Measurements from ENCODE around the gene TFF1. TPM values are rescaled to one million over a fixed set of nuclear protein-coding genes. Genes with fewer than 3 reads are reported as not detected.

Gene TFF1
- total and polyA plus RNA-seq, 2 donors = 2.4 TPM; not detected in 1

- DNase-seq (ENCODE audit: low read depth in 6 of 9, low spot score in 9 of 9) = no peak
- 87% methylated on average over 17 of the region's 17 CpGs for WGBS
- Histone ChIP-seq H3K9me3 (ENCODE audit: control insufficient read depth in 2 of 2, insufficient read depth in 1 of 2, low read length in 1 of 2) (peaks cover 4 to 21% of the 10 kb centered on the region in 2 donors), H3K36me3 (ENCODE audit: control insufficient read depth in 2 of 2, insufficient read depth in 2 of 2, low read length in 1 of 2) (no peaks in the 10 kb centered on the region), H3K27ac (ENCODE audit: low read depth in 1 of 2, low read length in 1 of 2) (no peak overlapping the region), H3K4me1 (ENCODE audit: control insufficient read depth in 2 of 2, insufficient read depth in 2 of 2, low read length in 2 of 2) (peaks cover 4 to 41% of the 10 kb centered on the region in 2 donors), H3K4me3 (ENCODE audit: low read length in 2 of 2) (no peak overlapping the region), H3K27me3 (ENCODE audit: control insufficient read depth in 2 of 2, insufficient read depth in 1 of 2, low read length in 1 of 2) (peaks cover 0 to 3% of the 10 kb centered on the region in 2 donors)
These were observed 13.3 kb upstream of the TFF1 start for GRCh38 chr21:42379426-42380215.

GRCh38 chr21:42378418-42378817, 12.1 kb upstream of the TFF1 start:
- no peaks in the 10 kb centered on the region for H3K36me3 ChIP-seq (ENCODE audit: control insufficient read depth in 2 of 2, insufficient read depth in 2 of 2, low read length in 1 of 2)
- peaks cover 4 to 21% of the 10 kb centered on the region in 2 donors for H3K9me3 ChIP-seq (ENCODE audit: control insufficient read depth in 2 of 2, insufficient read depth in 1 of 2, low read length in 1 of 2)
- peaks cover 0 to 3% of the 10 kb centered on the region in 2 donors for H3K27me3 ChIP-seq (ENCODE audit: control insufficient read depth in 2 of 2, insufficient read depth in 1 of 2, low read length in 1 of 2)
- peaks cover 4 to 43% of the 10 kb centered on the region in 2 donors for H3K4me1 ChIP-seq (ENCODE audit: control insufficient read depth in 2 of 2, insufficient read depth in 2 of 2, low read length in 2 of 2)
- H3K27ac ChIP-seq (ENCODE audit: low read depth in 1 of 2, low read length in 1 of 2) = no peak overlapping the region
- no peak for DNase-seq (ENCODE audit: low read depth in 6 of 9, low spot score in 9 of 9)
- 83% methylated on average over 8 of the region's 8 CpGs for WGBS
- H3K4me3 ChIP-seq (ENCODE audit: low read length in 2 of 2) = no peak overlapping the region

GRCh38 chr21:42377951-42378340, 11.6 kb upstream of the TFF1 start:
- no peak for DNase-seq (ENCODE audit: low read depth in 6 of 9, low spot score in 9 of 9)

GRCh38 chr21:42377211-42377950, 11.0 kb upstream of the TFF1 start:
- Histone ChIP-seq H3K27me3 (ENCODE audit: control insufficient read depth in 2 of 2, insufficient read depth in 1 of 2, low read length in 1 of 2) (peaks cover 0 to 3% of the 10 kb centered on the region in 2 donors), H3K4me1 (ENCODE audit: control insufficient read depth in 2 of 2, insufficient read depth in 2 of 2, low read length in 2 of 2) (peaks cover 4 to 48% of the 10 kb centered on the region in 2 donors), H3K9me3 (ENCODE audit: control insufficient read depth in 2 of 2, insufficient read depth in 1 of 2, low read length in 1 of 2) (peaks cover 4 to 13% of the 10 kb centered on the region in 2 donors), H3K27ac (ENCODE audit: low read depth in 1 of 2, low read length in 1 of 2) (no peak overlapping the region), H3K4me3 (ENCODE audit: low read length in 2 of 2) (no peak overlapping the region), H3K36me3 (ENCODE audit: control insufficient read depth in 2 of 2, insufficient read depth in 2 of 2, low read length in 1 of 2) (no peaks in the 10 kb centered on the region)
- DNase-seq (ENCODE audit: low read depth in 6 of 9, low spot score in 9 of 9) = no peak
- 96% methylated on average over 24 of the region's 24 CpGs for whole genome bisulfite sequencing

More at GRCh38 chr21:42377951-42378340, 11.6 kb upstream of the TFF1 start:
- H3K27me3 ChIP-seq (ENCODE audit: control insufficient read depth in 2 of 2, insufficient read depth in 1 of 2, low read length in 1 of 2) = peaks cover 0 to 3% of the 10 kb centered on the region in 2 donors
- 93% methylated on average over 5 of the region's 5 CpGs for WGBS
- H3K4me1 ChIP-seq (ENCODE audit: control insufficient read depth in 2 of 2, insufficient read depth in 2 of 2, low read length in 2 of 2) = peaks cover 4 to 44% of the 10 kb centered on the region in 2 donors
- no peak overlapping the region for H3K4me3 ChIP-seq (ENCODE audit: low read length in 2 of 2)
- H3K27ac ChIP-seq (ENCODE audit: low read depth in 1 of 2, low read length in 1 of 2) = no peak overlapping the region
- peaks cover 4 to 18% of the 10 kb centered on the region in 2 donors for H3K9me3 ChIP-seq (ENCODE audit: control insufficient read depth in 2 of 2, insufficient read depth in 1 of 2, low read length in 1 of 2)
- H3K36me3 ChIP-seq (ENCODE audit: control insufficient read depth in 2 of 2, insufficient read depth in 2 of 2, low read length in 1 of 2) = no peaks in the 10 kb centered on the region

GRCh38 chr21:42376338-42376982, 10.1 kb upstream of the TFF1 start:
- Histone ChIP-seq H3K4me1 (ENCODE audit: control insufficient read depth in 2 of 2, insufficient read depth in 2 of 2, low read length in 2 of 2) (peaks cover 4 to 51% of the 10 kb centered on the region in 2 donors), H3K27ac (ENCODE audit: low read depth in 1 of 2, low read length in 1 of 2) (no peak overlapping the region), H3K4me3 (ENCODE audit: low read length in 2 of 2) (no peak overlapping the region), H3K27me3 (ENCODE audit: control insufficient read depth in 2 of 2, insufficient read depth in 1 of 2, low read length in 1 of 2) (peaks cover 0 to 3% of the 10 kb centered on the region in 2 donors), H3K36me3 (ENCODE audit: control insufficient read depth in 2 of 2, insufficient read depth in 2 of 2, low read length in 1 of 2) (no peaks in the 10 kb centered on the region), H3K9me3 (ENCODE audit: control insufficient read depth in 2 of 2, insufficient read depth in 1 of 2, low read length in 1 of 2) (peaks cover 0 to 4% of the 10 kb centered on the region in 2 donors)
- 91% methylated on average over 32 of the region's 32 CpGs for WGBS
- DNase-seq (ENCODE audit: low read depth in 6 of 9, low spot score in 9 of 9) = no peak

GRCh38 chr21:42375966-42376337, 9.6 kb upstream of the TFF1 start:
- H3K4me3 ChIP-seq (ENCODE audit: low read length in 2 of 2) = no peak overlapping the region
- WGBS = 95% methylated on average over 3 of the region's 3 CpGs
- H3K27ac ChIP-seq (ENCODE audit: low read depth in 1 of 2, low read length in 1 of 2) = no peak overlapping the region
- H3K36me3 ChIP-seq (ENCODE audit: control insufficient read depth in 2 of 2, insufficient read depth in 2 of 2, low read length in 1 of 2) = no peaks in the 10 kb centered on the region
- no peaks in the 10 kb centered on the region for H3K9me3 ChIP-seq (ENCODE audit: control insufficient read depth in 2 of 2, insufficient read depth in 1 of 2, low read length in 1 of 2)
- peaks cover 4 to 54% of the 10 kb centered on the region in 2 donors for H3K4me1 ChIP-seq (ENCODE audit: control insufficient read depth in 2 of 2, insufficient read depth in 2 of 2, low read length in 2 of 2)
- DNase-seq (ENCODE audit: low read depth in 6 of 9, low spot score in 9 of 9) = no peak
- H3K27me3 ChIP-seq (ENCODE audit: control insufficient read depth in 2 of 2, insufficient read depth in 1 of 2, low read length in 1 of 2) = peaks cover 0 to 3% of the 10 kb centered on the region in 2 donors

- Histone ChIP-seq H3K27ac (ENCODE audit: low read depth in 1 of 2, low read length in 1 of 2) (peak overlapping the region in 1 of 2 donors; percentile 47), H3K36me3 (ENCODE audit: control insufficient read depth in 2 of 2, insufficient read depth in 2 of 2, low read length in 1 of 2) (no peaks in the 10 kb centered on the region), H3K27me3 (ENCODE audit: control insufficient read depth in 2 of 2, insufficient read depth in 1 of 2, low read length in 1 of 2) (peaks cover 0 to 3% of the 10 kb centered on the region in 2 donors), H3K4me3 (ENCODE audit: low read length in 2 of 2) (no peak overlapping the region), H3K4me1 (ENCODE audit: control insufficient read depth in 2 of 2, insufficient read depth in 2 of 2, low read length in 2 of 2) (peaks cover 4 to 54% of the 10 kb centered on the region in 2 donors), H3K9me3 (ENCODE audit: control insufficient read depth in 2 of 2, insufficient read depth in 1 of 2, low read length in 1 of 2) (no peaks in the 10 kb centered on the region)
- no peak for DNase-seq (ENCODE audit: low read depth in 6 of 9, low spot score in 9 of 9)
- 92% methylated on average over 11 of the region's 11 CpGs for WGBS
These were observed 9.2 kb upstream of the TFF1 start for GRCh38 chr21:42375506-42375905.

GRCh38 chr21:42374864-42375499, 8.6 kb upstream of the TFF1 start:
- H3K27me3 ChIP-seq (ENCODE audit: control insufficient read depth in 2 of 2, insufficient read depth in 1 of 2, low read length in 1 of 2) = peaks cover 0 to 3% of the 10 kb centered on the region in 2 donors
- peaks cover 4 to 54% of the 10 kb centered on the region in 2 donors for H3K4me1 ChIP-seq (ENCODE audit: control insufficient read depth in 2 of 2, insufficient read depth in 2 of 2, low read length in 2 of 2)
- peak in 7 of 9 donors; percentile 30 to 78 (median 61) for DNase-seq (ENCODE audit: low read depth in 6 of 9, low spot score in 9 of 9)
- no peak overlapping the region for H3K4me3 ChIP-seq (ENCODE audit: low read length in 2 of 2)
- H3K9me3 ChIP-seq (ENCODE audit: control insufficient read depth in 2 of 2, insufficient read depth in 1 of 2, low read length in 1 of 2) = no peaks in the 10 kb centered on the region
- peak overlapping the region in 1 of 2 donors; percentile 51 for H3K27ac ChIP-seq (ENCODE audit: low read depth in 1 of 2, low read length in 1 of 2)
- 40% methylated on average over 23 of the region's 23 CpGs for WGBS
- H3K36me3 ChIP-seq (ENCODE audit: control insufficient read depth in 2 of 2, insufficient read depth in 2 of 2, low read length in 1 of 2) = no peaks in the 10 kb centered on the region
